KMS-11 (cell line): Measurements from ENCODE around the gene FMNL3.
A peak's percentile ranks its signal among the peaks of the same experiment; 100 is the strongest.
"Not testable (repeated sequence)": the region's sequence is repeated elsewhere in the genome, so short reads cannot be mapped to it uniquely, and the experiment has no call there.

ENCODE experiments used
- H2AFZ ChIP-seq: fragments of 200-600 bp; sonication (generic); 2 replicates; pipeline ENCODE4 v1.6.1; 2016; ENCODE audit warnings: antibody characterized with exemption, mixed run types, low read depth
- H3K27ac ChIP-seq: fragments of 200-600 bp; sonication (generic); 2 replicates; pipeline ENCODE4 v1.6.1; 2016; ENCODE audit warnings: mild to moderate bottlenecking, mixed run types
- H3K27me3 ChIP-seq: fragments of 200-600 bp; sonication (generic); 2 replicates; pipeline ENCODE4 v1.6.1; 2017; ENCODE audit warnings: mild to moderate bottlenecking, low read depth, mixed run types, moderate library complexity; ENCODE audit not compliant: insufficient read depth
- H3K36me3 ChIP-seq: fragments of 200-600 bp; sonication (generic); 2 replicates; pipeline ENCODE4 v1.6.1; 2017; ENCODE audit warnings: mild to moderate bottlenecking, mixed run types; ENCODE audit not compliant: insufficient read depth
- H3K4me1 ChIP-seq: fragments of 200-600 bp; sonication (generic); 2 replicates; pipeline ENCODE4 v1.6.1; 2016; ENCODE audit warnings: mild to moderate bottlenecking, low read depth, mixed run types; ENCODE audit not compliant: poor library complexity, severe bottlenecking
- H3K4me2 ChIP-seq: fragments of 200-600 bp; sonication (generic); 2 replicates; pipeline ENCODE4 v1.7.0; 2016; ENCODE audit warnings: mild to moderate bottlenecking, mixed run types
- H3K4me3 ChIP-seq: fragments of 200-600 bp; sonication (generic); IDR thresholded peaks from 2 replicates; pipeline ENCODE4 v1.6.1; 2017; ENCODE audit warnings: low read depth, low read length, mixed read lengths; ENCODE audit not compliant: insufficient read depth
- H3K79me2 ChIP-seq: fragments of 200-600 bp; sonication (generic); 2 replicates; pipeline ENCODE4 v1.6.1; 2016; ENCODE audit warnings: low read depth, mixed run types; ENCODE audit not compliant: insufficient read depth
- H3K9ac ChIP-seq: fragments of 200-600 bp; sonication (generic); 2 replicates; pipeline ENCODE4 v1.6.1; 2016; ENCODE audit warnings: mild to moderate bottlenecking, mixed run types
- H4K20me1 ChIP-seq: fragments of 200-600 bp; sonication (generic); 2 replicates; pipeline ENCODE4 v1.6.1; 2016; ENCODE audit warnings: mild to moderate bottlenecking, mixed run types; ENCODE audit not compliant: insufficient read depth
- CTCF ChIP-seq: fragments of 200-600 bp; sonication (generic); conservative IDR thresholded peaks from 2 replicates; pipeline ENCODE4 v1.6.1; 2017; ENCODE audit warnings: low read depth, mild to moderate bottlenecking, antibody characterized with exemption, low read length, moderate library complexity, mixed read lengths

Gene FMNL3

GRCh38 chr12:49740930-49741881 lies 34.0 kb upstream of the FMNL3 start, which contains the start of gene TMBIM6:
TMBIM6 (plus strand) TSS chr12:49741557; CDS start chr12:49752494, 10,937 bp downstream.
- Histone ChIP-seq H4K20me1 (peaks cover 33% of the 10 kb centered on the region), H3K4me3 (peak within 1 kb of the TSS; percentile 33), H3K9ac (peak within 1 kb of the TSS; percentile 88), H3K27ac (peak within 1 kb of the TSS; percentile 91), H3K27me3 (no peaks in the 10 kb centered on the region), H3K79me2 (peaks cover 44% of the 10 kb centered on the region), H3K4me2 (peak within 1 kb of the TSS; percentile 84), H3K4me1 (peaks cover 31% of the 10 kb centered on the region), H3K36me3 (no peaks in the 10 kb centered on the region), H2AFZ (peak within 1 kb of the TSS; percentile 84)
- peak; percentile 91 for TF ChIP-seq CTCF

GRCh38 chr12:49740277-49740676 lies 33.1 kb upstream of the FMNL3 start:
- Histone ChIP-seq H3K79me2 (peaks cover 35% of the 10 kb centered on the region), H4K20me1 (peaks cover 27% of the 10 kb centered on the region), H2AFZ (peak overlapping the region; percentile 84; the same call in 1 of the 2 replicates), H3K4me1 (peaks cover 27% of the 10 kb centered on the region)
- H3K27ac ChIP-seq, H3K9ac ChIP-seq, H3K36me3 ChIP-seq, H3K4me3 ChIP-seq, H3K4me2 ChIP-seq, H3K27me3 ChIP-seq: not testable (repeated sequence)

DNA sequence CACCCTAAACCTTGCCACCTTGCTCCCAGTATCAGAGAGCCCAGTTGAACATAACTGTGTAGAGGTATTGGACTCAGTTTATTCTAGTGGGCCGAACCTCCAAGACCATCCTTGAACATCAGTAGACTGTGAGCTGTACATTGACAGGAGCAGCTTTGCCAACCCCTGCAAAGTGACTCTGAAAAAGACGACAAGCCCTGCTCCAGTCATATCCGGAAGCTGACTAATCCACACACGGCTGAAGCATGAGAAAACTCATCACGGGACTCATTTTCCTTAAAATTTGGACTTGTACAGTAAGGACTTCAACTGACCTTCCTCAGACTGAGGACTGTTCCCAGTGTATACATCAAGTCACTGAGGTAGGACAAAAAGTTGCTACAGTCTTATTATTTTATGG lies 31.5 kb upstream of the FMNL3 start:
- peaks cover 12% of the 10 kb centered on the region for H3K4me1 ChIP-seq
- not testable (repeated sequence) for H3K4me2 ChIP-seq, H3K36me3 ChIP-seq, H2AFZ ChIP-seq, H3K4me3 ChIP-seq, H3K27me3 ChIP-seq, H3K9ac ChIP-seq, H3K27ac ChIP-seq
- peaks cover 14% of the 10 kb centered on the region for H4K20me1 ChIP-seq
- H3K79me2 ChIP-seq: peaks cover 19% of the 10 kb centered on the region

DNA sequence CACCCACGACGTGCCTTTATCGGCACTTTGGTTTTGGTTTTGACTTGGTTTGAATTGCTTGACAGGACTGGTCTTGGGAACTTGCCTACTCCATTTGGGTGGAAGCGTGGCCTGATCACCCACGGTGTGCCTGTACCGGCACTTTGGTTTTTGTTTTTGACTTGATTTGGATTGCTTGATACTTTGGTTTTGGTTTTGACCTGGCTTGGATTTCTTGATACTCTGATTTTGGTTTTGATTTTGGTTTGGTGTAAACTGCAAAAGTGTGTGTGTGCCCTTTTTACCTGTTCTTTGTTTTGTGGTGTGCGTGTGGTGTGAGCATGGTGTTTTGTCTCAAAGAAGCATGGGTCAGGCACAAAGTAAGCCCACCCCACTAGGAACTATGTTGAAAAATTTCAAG lies 27.7 kb upstream of the FMNL3 start:
- H3K4me1 ChIP-seq, H3K4me2 ChIP-seq, H3K4me3 ChIP-seq, H3K27me3 ChIP-seq, H3K9ac ChIP-seq, H3K27ac ChIP-seq, H4K20me1 ChIP-seq, H2AFZ ChIP-seq, H3K36me3 ChIP-seq, H3K79me2 ChIP-seq: not testable (repeated sequence)

- Histone ChIP-seq H3K36me3 (no peaks in the 10 kb centered on the region), H3K4me3 (no peak overlapping the region), H4K20me1 (no peaks in the 10 kb centered on the region), H3K9ac (no peak overlapping the region), H3K4me1 (no peaks in the 10 kb centered on the region), H3K79me2 (no peaks in the 10 kb centered on the region), H3K4me2 (no peak overlapping the region), H3K27ac (no peak overlapping the region), H2AFZ (no peak overlapping the region), H3K27me3 (no peaks in the 10 kb centered on the region)
- TF ChIP-seq CTCF: no peak
Observed at GRCh38 chr12:49733219-49734017, 26.2 kb upstream of the FMNL3 start.
